ENCODE data around the gene URAD. TPM values are rescaled to one million over a fixed set of nuclear protein-coding genes. Genes with fewer than 3 reads are reported as not detected.

The URAD gene
- total RNA-seq, 2 experiments from 2014 or later, result not detected

- H3K9me3 ChIP-seq (ENCODE audit: low read length), result no peaks in the 10 kb centered on the region
- TF ChIP-seq EZH2phosphoT487 (IDR thresholded peaks at IDR 0.05; ENCODE audit: borderline replicate concordance, low read depth, low read length), result no peak
- H3K36me3 ChIP-seq (ENCODE audit: insufficient read depth, low read length), result no peaks in the 10 kb centered on the region
- no peaks in the 10 kb centered on the region for H4K20me1 ChIP-seq (ENCODE audit: insufficient read depth, low read length)
- H2AFZ ChIP-seq (ENCODE audit: low read length), result no peak overlapping the region
- no peak overlapping the region for H3K27ac ChIP-seq (ENCODE audit: low read depth, low read length, poor library complexity, severe bottlenecking)
- no peaks in the 10 kb centered on the region for H3K79me2 ChIP-seq (ENCODE audit: insufficient read depth, low read depth, low read length)
- no TSS peak for BruUV-seq (replicated peaks)
- no peaks in the 10 kb centered on the region for H3K4me1 ChIP-seq (ENCODE audit: insufficient read depth, low read length, poor library complexity, severe bottlenecking)
- no peaks in the 10 kb centered on the region for H3K9me2 ChIP-seq (ENCODE audit: insufficient read depth, low read length)
- H3K4me2 ChIP-seq (ENCODE audit: low read length), result no peak overlapping the region
- ChIA-PET POLR2A (no interaction called here), CTCF (ENCODE audit: unreplicated experiment) (no interaction called here)
- intact Hi-C loops (cut with micrococcal nuclease; ENCODE audit: unreplicated experiment), result no loop called here
- DNase-seq (ENCODE audit: low spot score), result no peak
- H3K4me3 ChIP-seq (ENCODE audit: low read depth, low read length, poor library complexity, severe bottlenecking), result no peak overlapping the region
These were observed 10.8 kb downstream of the URAD start for GRCh38 chr13:27977476-27978300.

DNA sequence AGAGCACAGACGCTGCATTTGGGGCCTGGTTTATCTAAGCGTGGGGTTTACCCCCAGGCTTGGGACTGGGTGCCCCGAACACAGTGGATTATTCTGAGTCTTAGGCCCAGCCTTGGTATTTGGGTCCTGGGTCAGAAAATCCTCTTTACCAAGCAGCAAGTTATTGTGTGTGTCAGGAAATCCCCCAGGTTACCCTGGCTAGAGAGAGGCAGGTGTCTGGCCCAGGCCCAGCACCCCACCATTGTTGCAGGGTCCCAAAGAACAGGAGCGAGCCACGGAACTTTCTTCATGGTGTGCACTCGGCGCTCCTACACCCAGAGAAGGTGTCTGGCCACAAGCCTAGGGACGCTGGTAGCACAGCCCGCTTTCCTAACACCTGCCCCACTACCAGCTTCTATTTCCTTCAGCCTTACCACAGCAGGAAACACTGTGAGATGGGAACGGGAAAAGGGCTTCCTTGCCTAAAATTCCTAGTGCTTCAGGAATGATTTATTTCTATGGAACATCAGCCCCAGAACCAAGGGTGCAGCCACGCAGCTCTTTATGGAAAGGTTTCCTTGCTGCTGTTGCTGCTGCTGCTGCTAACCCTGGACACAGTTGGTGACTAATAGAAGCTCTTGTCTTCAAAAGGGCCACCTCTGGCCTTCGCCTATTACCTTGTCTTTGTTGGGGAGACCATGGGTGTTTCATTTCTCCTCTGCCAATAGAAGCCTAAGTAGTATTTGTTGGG lies 12.0 kb downstream of the URAD start:
- intact Hi-C loops (cut with micrococcal nuclease; ENCODE audit: unreplicated experiment), result no loop called here
- no TSS peak for BruUV-seq (replicated peaks)
- POLR2A ChIA-PET, result no interaction called here

DNA sequence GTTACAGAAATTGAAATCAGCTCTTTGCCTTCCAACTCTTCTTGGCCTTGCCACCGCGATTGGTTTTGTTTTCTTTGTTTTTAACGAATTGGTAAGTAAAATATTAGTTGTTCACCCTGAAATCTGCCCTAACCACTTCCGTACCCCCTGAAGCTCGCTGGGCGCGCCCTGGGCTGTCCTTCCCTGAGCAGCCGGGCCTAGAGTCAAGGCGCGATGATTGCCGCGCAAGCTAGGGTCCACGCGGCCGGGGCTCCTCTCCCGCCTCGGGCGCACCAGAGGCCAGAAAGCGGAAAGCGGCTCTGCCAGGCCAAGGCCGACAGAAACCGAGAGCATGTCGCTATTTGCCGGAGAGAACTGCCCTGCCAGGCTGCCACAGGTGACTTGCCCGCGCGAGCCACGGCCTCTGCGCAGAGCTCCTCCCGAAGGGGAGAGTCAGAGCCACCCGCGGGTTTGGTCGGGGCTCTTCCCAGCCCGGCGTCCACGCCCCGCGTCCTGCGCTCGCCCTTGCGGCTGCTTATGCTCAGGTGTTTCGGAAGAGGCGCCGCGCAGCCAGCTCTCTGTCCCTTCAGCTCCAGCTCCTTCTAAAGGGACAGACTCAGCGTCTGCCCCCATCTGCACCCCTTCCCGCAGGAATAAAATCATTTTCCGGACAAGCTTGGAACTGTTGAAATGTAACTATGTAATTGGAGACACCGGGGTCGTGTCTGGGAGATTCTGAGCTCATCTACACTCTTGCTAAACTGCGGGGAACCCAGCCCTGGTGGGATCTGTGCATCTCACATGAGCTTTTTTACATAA lies 12.7 kb downstream of the URAD start:
- TF ChIP-seq EZH2phosphoT487 (IDR thresholded peaks at IDR 0.05; ENCODE audit: borderline replicate concordance, low read depth, low read length), result no peak
- TF ChIP-seq, protein P1, sequence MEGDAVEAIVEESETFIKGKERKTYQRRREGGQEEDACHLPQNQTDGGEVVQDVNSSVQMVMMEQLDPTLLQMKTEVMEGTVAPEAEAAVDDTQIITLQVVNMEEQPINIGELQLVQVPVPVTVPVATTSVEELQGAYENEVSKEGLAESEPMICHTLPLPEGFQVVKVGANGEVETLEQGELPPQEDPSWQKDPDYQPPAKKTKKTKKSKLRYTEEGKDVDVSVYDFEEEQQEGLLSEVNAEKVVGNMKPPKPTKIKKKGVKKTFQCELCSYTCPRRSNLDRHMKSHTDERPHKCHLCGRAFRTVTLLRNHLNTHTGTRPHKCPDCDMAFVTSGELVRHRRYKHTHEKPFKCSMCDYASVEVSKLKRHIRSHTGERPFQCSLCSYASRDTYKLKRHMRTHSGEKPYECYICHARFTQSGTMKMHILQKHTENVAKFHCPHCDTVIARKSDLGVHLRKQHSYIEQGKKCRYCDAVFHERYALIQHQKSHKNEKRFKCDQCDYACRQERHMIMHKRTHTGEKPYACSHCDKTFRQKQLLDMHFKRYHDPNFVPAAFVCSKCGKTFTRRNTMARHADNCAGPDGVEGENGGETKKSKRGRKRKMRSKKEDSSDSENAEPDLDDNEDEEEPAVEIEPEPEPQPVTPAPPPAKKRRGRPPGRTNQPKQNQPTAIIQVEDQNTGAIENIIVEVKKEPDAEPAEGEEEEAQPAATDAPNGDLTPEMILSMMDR (conservative IDR thresholded peaks at IDR 0.05; ENCODE audit: low read length), result no peak

More for the DNA sequence above, 12.0 kb downstream of the URAD start:
- Histone ChIP-seq H3K36me3 (ENCODE audit: insufficient read depth, low read length) (no peaks in the 10 kb centered on the region), H4K20me1 (ENCODE audit: insufficient read depth, low read length) (no peaks in the 10 kb centered on the region), H2AFZ (ENCODE audit: low read length) (no peak overlapping the region), H3K27ac (ENCODE audit: low read depth, low read length, poor library complexity, severe bottlenecking) (no peak overlapping the region), H3K9me3 (ENCODE audit: low read length) (no peaks in the 10 kb centered on the region), H3K9me2 (ENCODE audit: insufficient read depth, low read length) (no peaks in the 10 kb centered on the region), H3K4me3 (ENCODE audit: low read depth, low read length, poor library complexity, severe bottlenecking) (no peak overlapping the region), H3K4me1 (ENCODE audit: insufficient read depth, low read length, poor library complexity, severe bottlenecking) (no peaks in the 10 kb centered on the region), H3K4me2 (ENCODE audit: low read length) (no peak overlapping the region), H3K79me2 (ENCODE audit: insufficient read depth, low read depth, low read length) (no peaks in the 10 kb centered on the region)
- no peak for DNase-seq (ENCODE audit: low spot score)
- CTCF ChIA-PET (ENCODE audit: unreplicated experiment), result no interaction called here
- TF ChIP-seq EZH2phosphoT487 (IDR thresholded peaks at IDR 0.05; ENCODE audit: borderline replicate concordance, low read depth, low read length), result no peak
- TF ChIP-seq, protein P1 (conservative IDR thresholded peaks at IDR 0.05; ENCODE audit: low read length), result no peak

More for the DNA sequence above, 12.7 kb downstream of the URAD start:
- H3K4me3 ChIP-seq (ENCODE audit: low read depth, low read length, poor library complexity, severe bottlenecking), result no peak overlapping the region
- no peak for DNase-seq (ENCODE audit: low spot score)
- ChIA-PET POLR2A (interaction anchor here (0.6 kb wide), 1 partner anchor 689 kb away, joined by 3 read pairs; no protein-coding TSS in a partner anchor), CTCF (ENCODE audit: unreplicated experiment) (no interaction called here)
- BruUV-seq (replicated peaks), result no TSS peak
- H4K20me1 ChIP-seq (ENCODE audit: insufficient read depth, low read length), result no peaks in the 10 kb centered on the region
- no peak overlapping the region for H3K4me2 ChIP-seq (ENCODE audit: low read length)
- H3K27ac ChIP-seq (ENCODE audit: low read depth, low read length, poor library complexity, severe bottlenecking), result no peak overlapping the region
- H3K9me2 ChIP-seq (ENCODE audit: insufficient read depth, low read length), result no peaks in the 10 kb centered on the region
- H2AFZ ChIP-seq (ENCODE audit: low read length), result no peak overlapping the region
- H3K36me3 ChIP-seq (ENCODE audit: insufficient read depth, low read length), result no peaks in the 10 kb centered on the region
- H3K79me2 ChIP-seq (ENCODE audit: insufficient read depth, low read depth, low read length), result no peaks in the 10 kb centered on the region
- H3K9me3 ChIP-seq (ENCODE audit: low read length), result no peaks in the 10 kb centered on the region
- intact Hi-C loops (cut with micrococcal nuclease; ENCODE audit: unreplicated experiment), result no loop called here
- H3K4me1 ChIP-seq (ENCODE audit: insufficient read depth, low read length, poor library complexity, severe bottlenecking), result no peaks in the 10 kb centered on the region

Data from OCI-LY7 (cell line).